Astrocyte (in vitro differentiated cells and primary cell): ENCODE results near the gene SDK1. TPM values are rescaled to one million over a fixed set of nuclear protein-coding genes. Genes with fewer than 3 reads are reported as not detected.

Experiments
- DNase-seq: peaks from one replicate; pipeline ENCODE4 v3.0.0-alpha.2; 2010; ENCODE audit warnings: low read depth
- FAIRE-seq: peaks from 2 replicates; lab custom pipeline; 2011; peaks lifted over from hg19 to GRCh38; lab: Jason Lieb, UNC
- H2AFZ ChIP-seq: 2 replicates; pipeline ENCODE4 v1.6.0; 2012; ENCODE audit warnings: low read depth, low read length, inconsistent platforms
- H3K27ac ChIP-seq: 2 replicates; pipeline ENCODE4 v1.5.1; 2011; ENCODE audit warnings: low read depth, low read length, inconsistent platforms
- H3K27me3 ChIP-seq: 2 replicates; pipeline ENCODE4 v1.6.0; 2011; ENCODE audit warnings: low read length, inconsistent platforms; ENCODE audit not compliant: insufficient read depth
- H3K36me3 ChIP-seq: 2 replicates; pipeline ENCODE4 v1.5.1; 2011; ENCODE audit warnings: low read length, inconsistent platforms; ENCODE audit not compliant: insufficient read depth
- H3K4me1 ChIP-seq: 2 replicates; pipeline ENCODE4 v1.5.1; 2011; ENCODE audit warnings: low read length, inconsistent platforms; ENCODE audit not compliant: insufficient read depth
- H3K4me2 ChIP-seq: 2 replicates; pipeline ENCODE4 v1.6.0; 2012; ENCODE audit warnings: low read length, inconsistent platforms
- H3K4me3 ChIP-seq: 2 replicates; pipeline ENCODE4 v1.5.1; 2011; ENCODE audit warnings: low read depth, mild to moderate bottlenecking, low read length, inconsistent platforms; ENCODE audit not compliant: insufficient read depth
- H3K79me2 ChIP-seq: 2 replicates; pipeline ENCODE4 v1.6.0; 2012; ENCODE audit warnings: mild to moderate bottlenecking, low read length, inconsistent platforms; ENCODE audit not compliant: insufficient read depth
- H3K9ac ChIP-seq: 2 replicates; pipeline ENCODE4 v1.6.0; 2012; ENCODE audit warnings: mild to moderate bottlenecking, low read length, inconsistent platforms
- H3K9me3 ChIP-seq: 2 replicates; pipeline ENCODE4 v1.5.1; 2012; ENCODE audit warnings: low read depth, mild to moderate bottlenecking, low read length, inconsistent platforms; ENCODE audit not compliant: insufficient read depth
- H4K20me1 ChIP-seq: 2 replicates; pipeline ENCODE4 v1.6.0; 2012; ENCODE audit warnings: low read length, inconsistent platforms; ENCODE audit not compliant: insufficient read depth
- H3K27ac Mint-ChIP-seq: one replicate; pipeline ENCODE4 v1.8.0; 2021; ENCODE audit warnings: mild to moderate bottlenecking, mixed read lengths; ENCODE audit not compliant: unreplicated experiment
- H3K27me3 Mint-ChIP-seq: one replicate; pipeline ENCODE4 v1.8.0; 2021; ENCODE audit warnings: low read depth, mixed read lengths; ENCODE audit not compliant: unreplicated experiment
- H3K36me3 Mint-ChIP-seq: one replicate; pipeline ENCODE4 v1.8.0; 2021; ENCODE audit warnings: low read depth, mixed read lengths; ENCODE audit not compliant: unreplicated experiment
- H3K4me1 Mint-ChIP-seq: one replicate; pipeline ENCODE4 v1.8.0; 2021; ENCODE audit warnings: low read depth, mixed read lengths; ENCODE audit not compliant: unreplicated experiment
- H3K4me3 Mint-ChIP-seq: one replicate; pipeline ENCODE4 v1.8.0; 2021; ENCODE audit warnings: mild to moderate bottlenecking, moderate library complexity, mixed read lengths; ENCODE audit not compliant: unreplicated experiment
- H3K9me3 Mint-ChIP-seq: one replicate; pipeline ENCODE4 v1.8.0; 2021; ENCODE audit warnings: mild to moderate bottlenecking, mixed read lengths; ENCODE audit not compliant: unreplicated experiment
- CTCF ChIP-seq: IDR thresholded peaks from 2 replicates; pipeline ENCODE4 v1.5.1; 2011; ENCODE audit warnings: low read depth, mild to moderate bottlenecking, inconsistent platforms, low read length, moderate library complexity; ENCODE audit not compliant: insufficient read depth
- EZH2 ChIP-seq: IDR thresholded peaks from 2 replicates; pipeline ENCODE4 v1.6.1; 2012; ENCODE audit warnings: mild to moderate bottlenecking, low read length, inconsistent platforms; ENCODE audit not compliant: insufficient read depth
- total RNA-seq: library from RNA; stranded (reverse); gene quantifications from 2 replicates; pipeline ENCODE4 v1.2.1, GENCODE V29; 2021

SDK1 gene
- total RNA-seq, 1 donor from 2014 or later = 4.2 TPM

GRCh38 chr7:3957472-3958108 lies 656.5 kb downstream of the SDK1 start:
- no peak overlapping the region for H3K4me3 ChIP-seq
- FAIRE-seq = no peak
- H3K4me1 ChIP-seq = peaks cover 4% of the 10 kb centered on the region
- H2AFZ ChIP-seq = no peak overlapping the region
- Mint-ChIP-seq H3K36me3 (peaks cover 3% of the 10 kb centered on the region), H3K4me3 (no peak overlapping the region), H3K9me3 (peaks cover 3% of the 10 kb centered on the region), H3K27me3 (peaks cover 10% of the 10 kb centered on the region), H3K4me1 (peaks cover 11% of the 10 kb centered on the region), H3K27ac (no peak overlapping the region)
- no peak overlapping the region for H3K27ac ChIP-seq
- no peak overlapping the region for H3K4me2 ChIP-seq
- H3K9me3 ChIP-seq = no peaks in the 10 kb centered on the region
- H3K79me2 ChIP-seq = no peaks in the 10 kb centered on the region
- no peaks in the 10 kb centered on the region for H4K20me1 ChIP-seq
- TF ChIP-seq CTCF = no peak
- no peak for TF ChIP-seq EZH2
- no peak overlapping the region for H3K9ac ChIP-seq
- no peak for DNase-seq
- H3K27me3 ChIP-seq = no peaks in the 10 kb centered on the region
- H3K36me3 ChIP-seq = no peaks in the 10 kb centered on the region

GRCh38 chr7:3958109-3958483 lies 657.0 kb downstream of the SDK1 start:
- Histone ChIP-seq H3K9me3 (no peaks in the 10 kb centered on the region), H2AFZ (no peak overlapping the region), H3K79me2 (no peaks in the 10 kb centered on the region), H3K36me3 (no peaks in the 10 kb centered on the region), H4K20me1 (no peaks in the 10 kb centered on the region), H3K4me1 (peaks cover 4% of the 10 kb centered on the region), H3K27ac (no peak overlapping the region), H3K9ac (no peak overlapping the region), H3K4me3 (no peak overlapping the region), H3K4me2 (no peak overlapping the region), H3K27me3 (no peaks in the 10 kb centered on the region)
- Mint-ChIP-seq H3K36me3 (peaks cover 3% of the 10 kb centered on the region), H3K27me3 (peaks cover 10% of the 10 kb centered on the region), H3K4me1 (peaks cover 11% of the 10 kb centered on the region), H3K4me3 (no peak overlapping the region), H3K9me3 (peaks cover 3% of the 10 kb centered on the region), H3K27ac (no peak overlapping the region)
- DNase-seq (no peak), FAIRE-seq (no peak)
- TF ChIP-seq EZH2 (no peak), CTCF (no peak)

GRCh38 chr7:3959364-3959763 lies 658.3 kb downstream of the SDK1 start:
- H3K79me2 ChIP-seq = no peaks in the 10 kb centered on the region
- Mint-ChIP-seq H3K4me1 (peaks cover 11% of the 10 kb centered on the region), H3K9me3 (peaks cover 3% of the 10 kb centered on the region), H3K36me3 (peaks cover 3% of the 10 kb centered on the region), H3K4me3 (no peak overlapping the region), H3K27me3 (peaks cover 10% of the 10 kb centered on the region), H3K27ac (no peak overlapping the region)
- no peaks in the 10 kb centered on the region for H3K36me3 ChIP-seq
- H4K20me1 ChIP-seq = no peaks in the 10 kb centered on the region
- H3K4me2 ChIP-seq = no peak overlapping the region
- TF ChIP-seq EZH2 = no peak
- no peak for TF ChIP-seq CTCF
- H3K9ac ChIP-seq = no peak overlapping the region
- H3K9me3 ChIP-seq = no peaks in the 10 kb centered on the region
- DNase-seq = no peak
- H3K4me3 ChIP-seq = no peak overlapping the region
- H2AFZ ChIP-seq = no peak overlapping the region
- no peaks in the 10 kb centered on the region for H3K27me3 ChIP-seq
- H3K27ac ChIP-seq = no peak overlapping the region
- H3K4me1 ChIP-seq = peaks cover 4% of the 10 kb centered on the region
- no peak for FAIRE-seq
